ENCODE data around the gene ATN1. TPM values are rescaled to one million over a fixed set of nuclear protein-coding genes. Genes with fewer than 3 reads are reported as not detected.

ATN1 gene
- total and polyA plus RNA-seq, 9 of the 15 experiments (the other 6 are each of a cell fraction or from before 2014, with no cell fraction given), result 0.15 to 49.8 (median 2.7) TPM

DNA sequence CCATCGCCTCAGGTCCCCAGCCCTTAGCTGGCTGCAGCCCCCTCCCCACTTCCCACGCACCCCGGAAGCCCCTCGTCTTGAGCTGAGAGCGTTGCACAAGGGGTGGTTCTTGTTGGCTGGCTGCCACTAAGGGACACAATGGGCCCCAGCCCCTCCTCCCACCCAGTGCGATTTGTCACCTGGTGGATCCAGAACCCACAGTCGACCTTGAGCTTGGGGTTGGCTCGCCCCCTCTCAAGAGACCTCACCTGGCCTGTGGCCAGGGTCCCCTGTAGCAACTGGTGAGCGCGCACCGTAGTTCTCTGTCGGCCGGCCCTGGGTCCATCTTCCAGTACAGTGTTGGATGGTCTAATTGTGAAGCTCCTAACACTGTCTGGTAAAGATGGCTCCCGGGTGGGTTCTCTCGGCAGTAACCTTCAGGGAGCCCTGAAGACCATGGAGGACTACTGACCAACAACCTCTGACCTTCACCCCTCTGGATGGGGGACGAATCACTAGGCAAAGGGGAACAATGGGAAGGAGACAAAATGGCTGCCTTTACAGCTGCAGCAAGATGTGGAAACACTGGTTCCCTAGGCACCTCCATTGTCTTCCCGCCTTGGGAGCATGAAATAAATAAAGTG is 36.1 kb downstream of the ATN1 start (continued):
- TF ChIP-seq, protein P1, sequence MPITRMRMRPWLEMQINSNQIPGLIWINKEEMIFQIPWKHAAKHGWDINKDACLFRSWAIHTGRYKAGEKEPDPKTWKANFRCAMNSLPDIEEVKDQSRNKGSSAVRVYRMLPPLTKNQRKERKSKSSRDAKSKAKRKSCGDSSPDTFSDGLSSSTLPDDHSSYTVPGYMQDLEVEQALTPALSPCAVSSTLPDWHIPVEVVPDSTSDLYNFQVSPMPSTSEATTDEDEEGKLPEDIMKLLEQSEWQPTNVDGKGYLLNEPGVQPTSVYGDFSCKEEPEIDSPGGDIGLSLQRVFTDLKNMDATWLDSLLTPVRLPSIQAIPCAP (CRISPR knock-in tag; IDR thresholded peaks at IDR 0.05; ENCODE audit: borderline replicate concordance), result no peak
- TF ChIP-seq, protein P2, sequence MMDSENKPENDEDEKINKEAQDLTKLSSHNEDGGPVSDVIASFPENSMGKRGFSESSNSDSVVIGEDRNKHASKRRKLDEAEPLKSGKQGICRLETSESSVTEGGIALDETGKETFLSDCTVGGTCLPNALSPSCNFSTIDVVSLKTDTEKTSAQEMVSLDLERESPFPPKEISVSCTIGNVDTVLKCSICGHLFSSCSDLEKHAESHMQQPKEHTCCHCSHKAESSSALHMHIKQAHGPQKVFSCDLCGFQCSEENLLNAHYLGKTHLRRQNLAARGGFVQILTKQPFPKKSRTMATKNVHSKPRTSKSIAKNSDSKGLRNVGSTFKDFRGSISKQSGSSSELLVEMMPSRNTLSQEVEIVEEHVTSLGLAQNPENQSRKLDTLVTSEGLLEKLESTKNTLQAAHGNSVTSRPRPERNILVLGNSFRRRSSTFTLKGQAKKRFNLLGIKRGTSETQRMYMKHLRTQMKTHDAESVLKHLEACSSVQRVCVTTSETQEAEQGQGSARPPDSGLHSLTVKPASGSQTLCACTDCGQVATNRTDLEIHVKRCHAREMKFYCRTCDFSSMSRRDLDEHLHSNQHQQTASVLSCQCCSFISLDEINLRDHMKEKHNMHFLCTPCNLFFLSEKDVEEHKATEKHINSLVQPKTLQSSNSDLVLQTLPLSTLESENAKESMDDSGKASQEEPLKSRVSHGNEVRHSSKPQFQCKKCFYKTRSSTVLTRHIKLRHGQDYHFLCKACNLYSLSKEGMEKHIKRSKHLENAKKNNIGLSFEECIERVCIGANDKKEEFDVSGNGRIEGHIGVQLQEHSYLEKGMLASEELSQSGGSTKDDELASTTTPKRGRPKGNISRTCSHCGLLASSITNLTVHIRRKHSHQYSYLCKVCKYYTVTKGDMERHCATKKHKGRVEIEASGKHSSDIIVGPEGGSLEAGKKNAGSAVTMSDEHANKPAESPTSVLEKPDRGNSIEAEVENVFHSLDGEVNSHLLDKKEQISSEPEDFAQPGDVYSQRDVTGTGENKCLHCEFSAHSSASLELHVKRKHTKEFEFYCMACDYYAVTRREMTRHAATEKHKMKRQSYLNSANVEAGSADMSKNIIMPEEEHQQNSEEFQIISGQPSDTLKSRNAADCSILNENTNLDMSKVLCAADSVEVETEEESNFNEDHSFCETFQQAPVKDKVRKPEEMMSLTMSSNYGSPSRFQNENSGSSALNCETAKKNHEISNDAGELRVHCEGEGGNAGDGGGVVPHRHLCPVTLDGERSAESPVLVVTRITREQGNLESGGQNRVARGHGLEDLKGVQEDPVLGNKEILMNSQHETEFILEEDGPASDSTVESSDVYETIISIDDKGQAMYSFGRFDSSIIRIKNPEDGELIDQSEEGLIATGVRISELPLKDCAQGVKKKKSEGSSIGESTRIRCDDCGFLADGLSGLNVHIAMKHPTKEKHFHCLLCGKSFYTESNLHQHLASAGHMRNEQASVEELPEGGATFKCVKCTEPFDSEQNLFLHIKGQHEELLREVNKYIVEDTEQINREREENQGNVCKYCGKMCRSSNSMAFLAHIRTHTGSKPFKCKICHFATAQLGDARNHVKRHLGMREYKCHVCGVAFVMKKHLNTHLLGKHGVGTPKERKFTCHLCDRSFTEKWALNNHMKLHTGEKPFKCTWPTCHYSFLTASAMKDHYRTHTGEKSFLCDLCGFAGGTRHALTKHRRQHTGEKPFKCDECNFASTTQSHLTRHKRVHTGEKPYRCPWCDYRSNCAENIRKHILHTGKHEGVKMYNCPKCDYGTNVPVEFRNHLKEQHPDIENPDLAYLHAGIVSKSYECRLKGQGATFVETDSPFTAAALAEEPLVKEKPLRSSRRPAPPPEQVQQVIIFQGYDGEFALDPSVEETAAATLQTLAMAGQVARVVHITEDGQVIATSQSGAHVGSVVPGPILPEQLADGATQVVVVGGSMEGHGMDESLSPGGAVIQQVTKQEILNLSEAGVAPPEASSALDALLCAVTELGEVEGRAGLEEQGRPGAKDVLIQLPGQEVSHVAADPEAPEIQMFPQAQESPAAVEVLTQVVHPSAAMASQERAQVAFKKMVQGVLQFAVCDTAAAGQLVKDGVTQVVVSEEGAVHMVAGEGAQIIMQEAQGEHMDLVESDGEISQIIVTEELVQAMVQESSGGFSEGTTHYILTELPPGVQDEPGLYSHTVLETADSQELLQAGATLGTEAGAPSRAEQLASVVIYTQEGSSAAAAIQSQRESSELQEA (IDR thresholded peaks at IDR 0.05; ENCODE audit: low read depth), result no peak
- TF ChIP-seq DEAF1 (CRISPR knock-in tag; IDR thresholded peaks at IDR 0.05), result no peak
- TF ChIP-seq, protein P3, sequence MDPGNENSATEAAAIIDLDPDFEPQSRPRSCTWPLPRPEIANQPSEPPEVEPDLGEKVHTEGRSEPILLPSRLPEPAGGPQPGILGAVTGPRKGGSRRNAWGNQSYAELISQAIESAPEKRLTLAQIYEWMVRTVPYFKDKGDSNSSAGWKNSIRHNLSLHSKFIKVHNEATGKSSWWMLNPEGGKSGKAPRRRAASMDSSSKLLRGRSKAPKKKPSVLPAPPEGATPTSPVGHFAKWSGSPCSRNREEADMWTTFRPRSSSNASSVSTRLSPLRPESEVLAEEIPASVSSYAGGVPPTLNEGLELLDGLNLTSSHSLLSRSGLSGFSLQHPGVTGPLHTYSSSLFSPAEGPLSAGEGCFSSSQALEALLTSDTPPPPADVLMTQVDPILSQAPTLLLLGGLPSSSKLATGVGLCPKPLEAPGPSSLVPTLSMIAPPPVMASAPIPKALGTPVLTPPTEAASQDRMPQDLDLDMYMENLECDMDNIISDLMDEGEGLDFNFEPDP (CRISPR knock-in tag; IDR thresholded peaks at IDR 0.05), result no peak
- no peak for TF ChIP-seq THAP12 (CRISPR knock-in tag; IDR thresholded peaks at IDR 0.05)
- no peak for TF ChIP-seq LARP7 (IDR thresholded peaks at IDR 0.05)
- no peak for TF ChIP-seq MTF1 (CRISPR knock-in tag; IDR thresholded peaks at IDR 0.05; ENCODE audit: borderline replicate concordance)
- no peak for TF ChIP-seq HDAC2 (IDR thresholded peaks at IDR 0.05)
- TF ChIP-seq SRSF3 (IDR thresholded peaks at IDR 0.05; ENCODE audit: insufficient read depth, low read length), result no peak
- TF ChIP-seq ZNF436 (CRISPR knock-in tag; IDR thresholded peaks at IDR 0.05), result no peak
- TF ChIP-seq E2F3 (CRISPR knock-in tag; IDR thresholded peaks at IDR 0.05), result no peak; the same call in 1 of the 2 replicates
- no peak for TF ChIP-seq MTA3 (IDR thresholded peaks at IDR 0.05; ENCODE audit: borderline replicate concordance)
- TF ChIP-seq KDM4B (IDR thresholded peaks at IDR 0.05; ENCODE audit: borderline replicate concordance in 2 of 2, low read depth in 1 of 2), result no peak

Data from K562 (cell line).